GM12878 (cell line): Measurements from ENCODE around the gene BUB3. TPM values are rescaled to one million over a fixed set of nuclear protein-coding genes. Genes with fewer than 3 reads are reported as not detected.

Experiments used
- ATAC-seq: fragments of 200-7000 bp; cut with Tn5 transposase; 3 replicates; pipeline ENCODE4 v1.9.1; 2020; ENCODE audit warnings: mild to moderate bottlenecking, moderate library complexity
- BruUV-seq: library from RNA; stranded (reverse); fragments of 400-500 nt; replicated peaks from 2 replicates; lab custom pipeline; 2021; lab: Mats Ljungman, UMichigan
- CTCF ChIA-PET: fragments of 300-600 bp; sonication (Branson Sonifier 250); formaldehyde crosslinking; extraction: SDS; loops from one replicate; lab custom pipeline; 2021; ENCODE audit warnings: inconsistent platforms; lab: Yijun Ruan, JAX
- POLR2A ChIA-PET: fragments of 350-600 bp; formaldehyde crosslinking; extraction: SDS; loops from one replicate; lab custom pipeline; 2021; ENCODE audit warnings: inconsistent platforms; lab: Charles Lee
- RAD21 ChIA-PET: fragments of 300-600 bp; sonication (Branson Sonifier 250); formaldehyde crosslinking; loops from one replicate; lab custom pipeline; 2023; ENCODE audit warnings: antibody characterized with exemption; ENCODE audit not compliant: unreplicated experiment; lab: Charles Lee
- SMC1A ChIA-PET: fragments of 300-600 bp; sonication (Branson Sonifier 250); formaldehyde crosslinking; loops from one replicate; lab custom pipeline; 2023; ENCODE audit not compliant: unreplicated experiment, uncharacterized antibody; lab: Charles Lee
- DNase-seq: peaks from one replicate; pipeline ENCODE4 v3.0.0-alpha.2; 2011; ENCODE audit warnings: low read depth, low spot score
- FAIRE-seq: peaks from 3 replicates; lab custom pipeline; 2011; peaks lifted over from hg19 to GRCh38; lab: Jason Lieb, UNC
- H2AFZ ChIP-seq: 2 replicates; pipeline ENCODE4 v1.6.0; 2011; ENCODE audit warnings: low read depth, low read length, control low read depth; ENCODE audit not compliant: control insufficient read depth
- H3K27ac ChIP-seq: 2 replicates; pipeline ENCODE4 v1.5.1; 2011; ENCODE audit warnings: control low read depth; ENCODE audit not compliant: control insufficient read depth, insufficient read depth
- H3K27me3 ChIP-seq, 2 experiments: replicated peaks in 1 of 2; 2 replicates each; pipeline versions ENCODE4 v1.6.0 to v1.6.1; 2011; ENCODE audit warnings: low read length in 1 of 2; ENCODE audit not compliant: control insufficient read depth in 2 of 2, insufficient read depth in 2 of 2
- H3K36me3 ChIP-seq, 2 experiments: 2 replicates each; pipeline ENCODE4 v1.5.1; 2011; ENCODE audit warnings: low read length in 1 of 2; ENCODE audit not compliant: control insufficient read depth in 2 of 2, insufficient read depth in 2 of 2
- H3K4me1 ChIP-seq: 2 replicates; pipeline ENCODE4 v1.6.1; 2011; ENCODE audit warnings: mild to moderate bottlenecking, low read length, moderate library complexity, mixed read lengths; ENCODE audit not compliant: control insufficient read depth, insufficient read depth
- H3K4me2 ChIP-seq: 2 replicates; pipeline ENCODE4 v1.6.0; 2011; ENCODE audit warnings: control low read depth; ENCODE audit not compliant: control insufficient read depth, insufficient read depth
- H3K4me3 ChIP-seq: fragments of 200-600 bp; sonication (generic); 2 replicates; pipeline ENCODE4 v1.5.1; 2016
- H3K79me2 ChIP-seq: 2 replicates; pipeline ENCODE4 v1.6.0; 2011; ENCODE audit warnings: low read length; ENCODE audit not compliant: control insufficient read depth, insufficient read depth
- H3K9ac ChIP-seq: 2 replicates; pipeline ENCODE4 v1.8.0; 2011; ENCODE audit warnings: low read length, control low read depth, mixed read lengths; ENCODE audit not compliant: control insufficient read depth, insufficient read depth
- H3K9me3 ChIP-seq: replicated peaks from 3 replicates; pipeline ENCODE4 v1.5.1; 2011; ENCODE audit warnings: mild to moderate bottlenecking, low read length; ENCODE audit not compliant: control insufficient read depth, insufficient read depth
- H4K20me1 ChIP-seq: 2 replicates; pipeline ENCODE4 v1.6.0; 2011; ENCODE audit not compliant: control insufficient read depth, insufficient read depth
- CREB1 ChIP-seq: IDR thresholded peaks from 2 replicates; pipeline ENCODE4 v1.6.1; 2012; ENCODE audit warnings: low read depth, mild to moderate bottlenecking, inconsistent platforms
- DPF2 ChIP-seq: fragments of 450-650 bp; IDR thresholded peaks from 2 replicates; pipeline ENCODE4 v1.6.1; 2017; ENCODE audit warnings: mild to moderate bottlenecking
- WGBS: methylation state at CpG from one replicate; pipeline ENCODE4 v1.1.6; 2016; ENCODE audit warnings: low lambda C conversion rate; ENCODE audit not compliant: insufficient replicate concordance, insufficient coverage; ENCODE audit errors: missing lambda C conversion rate; 5-methylcytosine and 5-hydroxymethylcytosine counted together
- in situ Hi-C: fragments of 300-500 bp; cut with MboI; formaldehyde crosslinking; loops from 9 replicates; pipeline ENCODE4 v1.14.3; 2018; ENCODE audit warnings: mixed read lengths
- intact Hi-C: fragments of 100-400 bp; cut with micrococcal nuclease; formaldehyde crosslinking; loops from one replicate; pipeline ENCODE4 v1.14.2; 2022; ENCODE audit not compliant: unreplicated experiment
- polyA plus RNA-seq, 11 experiments: library from polyadenylated mRNA; depleted of rRNA in 4 of 11; unstranded in 6 of 11; stranded (reverse) in 5 of 11; fragments of >200 nt; fragmentation: Nextera tagmentation in 4 of 11; fragmentation: Illumina TruSeq in 1 of 11; extraction: Ambion mirVana in 4 of 11; extraction: Trizol in 1 of 11; gene quantifications; 1 replicate in 1 of 11; 2 replicates in 10 of 11; pipeline versions ENCODE4 v1.2.1 to v1.2.3, GENCODE V29; 2011 to 2016; ENCODE audit warnings: inconsistent platforms in 2 of 11, missing spikeins in 2 of 11, low read depth in 1 of 11
- total RNA-seq, 4 experiments: library from RNA; depleted of rRNA in 3 of 4; stranded (reverse); fragments of >200 nt in 3 of 4; fragmentation: Illumina TruSeq in 1 of 4; extraction: Trizol in 1 of 4; gene quantifications; 2 replicates each; pipeline versions ENCODE4 v1.2.1 to v1.2.3, GENCODE V29; 2013 to 2021
- TF ChIP-seq, protein P1 (sequence below): fragments of 450-650 bp; IDR thresholded peaks from 2 replicates; pipeline ENCODE4 v1.6.1; 2017; ENCODE audit warnings: antibody characterized with exemption, mild to moderate bottlenecking, moderate library complexity
- TF ChIP-seq, protein P2 (sequence below): IDR thresholded peaks from 2 replicates; pipeline ENCODE4 v1.6.1; 2012; ENCODE audit warnings: low read depth, low read length, improper control_type of control experiment
- TF ChIP-seq, protein P3 (sequence below): fragments of 450-650 bp; IDR thresholded peaks from 2 replicates; pipeline ENCODE4 v1.6.1; 2017; ENCODE audit warnings: low read depth, mild to moderate bottlenecking, moderate library complexity
- TF ChIP-seq, protein P4 (sequence below): fragments of 450-650 bp; formaldehyde crosslinking; IDR thresholded peaks from 2 replicates; pipeline ENCODE4 v1.5.0; 2022; ENCODE audit warnings: mild to moderate bottlenecking, missing genetic modification characterization

Gene BUB3
- total and polyA plus RNA-seq, 10 of the 15 experiments (the other 5 are each of a cell fraction or from before 2014, with no cell fraction given): 260 to 1,126 (median 441) TPM

DNA sequence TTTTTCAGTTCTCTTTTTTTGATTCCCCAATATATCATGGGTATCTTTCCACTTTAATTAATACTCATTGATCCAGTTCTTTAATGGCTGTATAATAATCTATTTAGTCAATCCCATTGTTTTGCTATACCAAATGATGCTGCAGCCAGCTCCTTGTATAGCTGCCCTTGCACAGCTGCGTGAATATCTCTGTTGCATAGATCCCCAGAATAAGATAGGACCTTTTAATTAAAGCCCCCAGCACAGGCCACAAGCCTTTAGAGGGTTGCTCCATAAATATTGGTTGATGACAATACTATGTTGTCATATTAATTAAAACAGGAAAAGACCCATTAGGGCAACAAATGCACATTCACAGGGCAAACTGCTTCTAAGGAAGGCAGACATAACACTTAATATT is 57.9 kb downstream of the BUB3 start:
- no peaks in the 10 kb centered on the region for H4K20me1 ChIP-seq
- no peaks in the 10 kb centered on the region for H3K36me3 ChIP-seq
- H3K4me2 ChIP-seq: no peak overlapping the region
- H3K9me3 ChIP-seq: peaks cover 3% of the 10 kb centered on the region
- CTCF ChIA-PET: interaction anchor here (1.3 to 1.4 kb wide), 2 partner anchors 10 to 164 kb away, joined by 4 read pairs; no protein-coding TSS in a partner anchor
- H3K4me1 ChIP-seq: no peaks in the 10 kb centered on the region
- in situ Hi-C loops (no loop called here), intact Hi-C loops (no loop called here)
- DNase-seq (no peak), ATAC-seq (no peak), FAIRE-seq (no peak)
- TF ChIP-seq, protein P1, sequence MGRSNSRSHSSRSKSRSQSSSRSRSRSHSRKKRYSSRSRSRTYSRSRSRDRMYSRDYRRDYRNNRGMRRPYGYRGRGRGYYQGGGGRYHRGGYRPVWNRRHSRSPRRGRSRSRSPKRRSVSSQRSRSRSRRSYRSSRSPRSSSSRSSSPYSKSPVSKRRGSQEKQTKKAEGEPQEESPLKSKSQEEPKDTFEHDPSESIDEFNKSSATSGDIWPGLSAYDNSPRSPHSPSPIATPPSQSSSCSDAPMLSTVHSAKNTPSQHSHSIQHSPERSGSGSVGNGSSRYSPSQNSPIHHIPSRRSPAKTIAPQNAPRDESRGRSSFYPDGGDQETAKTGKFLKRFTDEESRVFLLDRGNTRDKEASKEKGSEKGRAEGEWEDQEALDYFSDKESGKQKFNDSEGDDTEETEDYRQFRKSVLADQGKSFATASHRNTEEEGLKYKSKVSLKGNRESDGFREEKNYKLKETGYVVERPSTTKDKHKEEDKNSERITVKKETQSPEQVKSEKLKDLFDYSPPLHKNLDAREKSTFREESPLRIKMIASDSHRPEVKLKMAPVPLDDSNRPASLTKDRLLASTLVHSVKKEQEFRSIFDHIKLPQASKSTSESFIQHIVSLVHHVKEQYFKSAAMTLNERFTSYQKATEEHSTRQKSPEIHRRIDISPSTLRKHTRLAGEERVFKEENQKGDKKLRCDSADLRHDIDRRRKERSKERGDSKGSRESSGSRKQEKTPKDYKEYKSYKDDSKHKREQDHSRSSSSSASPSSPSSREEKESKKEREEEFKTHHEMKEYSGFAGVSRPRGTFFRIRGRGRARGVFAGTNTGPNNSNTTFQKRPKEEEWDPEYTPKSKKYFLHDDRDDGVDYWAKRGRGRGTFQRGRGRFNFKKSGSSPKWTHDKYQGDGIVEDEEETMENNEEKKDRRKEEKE: no peak
- TF ChIP-seq, protein P2, sequence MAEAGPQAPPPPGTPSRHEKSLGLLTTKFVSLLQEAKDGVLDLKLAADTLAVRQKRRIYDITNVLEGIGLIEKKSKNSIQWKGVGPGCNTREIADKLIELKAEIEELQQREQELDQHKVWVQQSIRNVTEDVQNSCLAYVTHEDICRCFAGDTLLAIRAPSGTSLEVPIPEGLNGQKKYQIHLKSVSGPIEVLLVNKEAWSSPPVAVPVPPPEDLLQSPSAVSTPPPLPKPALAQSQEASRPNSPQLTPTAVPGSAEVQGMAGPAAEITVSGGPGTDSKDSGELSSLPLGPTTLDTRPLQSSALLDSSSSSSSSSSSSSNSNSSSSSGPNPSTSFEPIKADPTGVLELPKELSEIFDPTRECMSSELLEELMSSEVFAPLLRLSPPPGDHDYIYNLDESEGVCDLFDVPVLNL: no peak
- no peak for TF ChIP-seq DPF2
- no peak for TF ChIP-seq CREB1
- TF ChIP-seq, protein P3, sequence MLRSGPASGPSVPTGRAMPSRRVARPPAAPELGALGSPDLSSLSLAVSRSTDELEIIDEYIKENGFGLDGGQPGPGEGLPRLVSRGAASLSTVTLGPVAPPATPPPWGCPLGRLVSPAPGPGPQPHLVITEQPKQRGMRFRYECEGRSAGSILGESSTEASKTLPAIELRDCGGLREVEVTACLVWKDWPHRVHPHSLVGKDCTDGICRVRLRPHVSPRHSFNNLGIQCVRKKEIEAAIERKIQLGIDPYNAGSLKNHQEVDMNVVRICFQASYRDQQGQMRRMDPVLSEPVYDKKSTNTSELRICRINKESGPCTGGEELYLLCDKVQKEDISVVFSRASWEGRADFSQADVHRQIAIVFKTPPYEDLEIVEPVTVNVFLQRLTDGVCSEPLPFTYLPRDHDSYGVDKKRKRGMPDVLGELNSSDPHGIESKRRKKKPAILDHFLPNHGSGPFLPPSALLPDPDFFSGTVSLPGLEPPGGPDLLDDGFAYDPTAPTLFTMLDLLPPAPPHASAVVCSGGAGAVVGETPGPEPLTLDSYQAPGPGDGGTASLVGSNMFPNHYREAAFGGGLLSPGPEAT: no peak
- TF ChIP-seq, protein P4, sequence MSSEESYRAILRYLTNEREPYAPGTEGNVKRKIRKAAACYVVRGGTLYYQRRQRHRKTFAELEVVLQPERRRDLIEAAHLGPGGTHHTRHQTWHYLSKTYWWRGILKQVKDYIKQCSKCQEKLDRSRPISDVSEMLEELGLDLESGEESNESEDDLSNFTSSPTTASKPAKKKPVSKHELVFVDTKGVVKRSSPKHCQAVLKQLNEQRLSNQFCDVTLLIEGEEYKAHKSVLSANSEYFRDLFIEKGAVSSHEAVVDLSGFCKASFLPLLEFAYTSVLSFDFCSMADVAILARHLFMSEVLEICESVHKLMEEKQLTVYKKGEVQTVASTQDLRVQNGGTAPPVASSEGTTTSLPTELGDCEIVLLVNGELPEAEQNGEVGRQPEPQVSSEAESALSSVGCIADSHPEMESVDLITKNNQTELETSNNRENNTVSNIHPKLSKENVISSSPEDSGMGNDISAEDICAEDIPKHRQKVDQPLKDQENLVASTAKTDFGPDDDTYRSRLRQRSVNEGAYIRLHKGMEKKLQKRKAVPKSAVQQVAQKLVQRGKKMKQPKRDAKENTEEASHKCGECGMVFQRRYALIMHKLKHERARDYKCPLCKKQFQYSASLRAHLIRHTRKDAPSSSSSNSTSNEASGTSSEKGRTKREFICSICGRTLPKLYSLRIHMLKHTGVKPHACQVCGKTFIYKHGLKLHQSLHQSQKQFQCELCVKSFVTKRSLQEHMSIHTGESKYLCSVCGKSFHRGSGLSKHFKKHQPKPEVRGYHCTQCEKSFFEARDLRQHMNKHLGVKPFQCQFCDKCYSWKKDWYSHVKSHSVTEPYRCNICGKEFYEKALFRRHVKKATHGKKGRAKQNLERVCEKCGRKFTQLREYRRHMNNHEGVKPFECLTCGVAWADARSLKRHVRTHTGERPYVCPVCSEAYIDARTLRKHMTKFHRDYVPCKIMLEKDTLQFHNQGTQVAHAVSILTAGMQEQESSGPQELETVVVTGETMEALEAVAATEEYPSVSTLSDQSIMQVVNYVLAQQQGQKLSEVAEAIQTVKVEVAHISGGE (CRISPR knock-in tag): no peak
- no peak overlapping the region for H3K4me3 ChIP-seq
- 96% methylated on average over 1 of the region's 1 CpG for WGBS
- H3K9ac ChIP-seq: no peak overlapping the region
- POLR2A ChIA-PET: no interaction called here
- no TSS peak for BruUV-seq
- H3K79me2 ChIP-seq: no peaks in the 10 kb centered on the region
- no peak overlapping the region for H2AFZ ChIP-seq
- H3K27ac ChIP-seq: no peak overlapping the region
- no peaks in the 10 kb centered on the region for H3K27me3 ChIP-seq
- RAD21 ChIA-PET: interaction anchor here (0.9 kb wide), 1 partner anchor 78 kb away, joined by 3 read pairs; no protein-coding TSS in a partner anchor
- SMC1A ChIA-PET: interaction anchor here (0.9 kb wide), 1 partner anchor 14 kb away, joined by 3 read pairs; no protein-coding TSS in a partner anchor
